ENCODE data around the gene CARNS1. TPM values are rescaled to one million over a fixed set of nuclear protein-coding genes. Genes with fewer than 3 reads are reported as not detected.

The CARNS1 gene
- total and polyA plus RNA-seq, 7 donors = 2.1 to 27.5 (median 7.0) TPM

GRCh38 chr11:67429038-67429668, 13.7 kb downstream of the CARNS1 start:
- Histone ChIP-seq H3K27ac (peak overlapping the region; percentile 92), H3K9me3 (no peaks in the 10 kb centered on the region), H3K27me3 (ENCODE audit: insufficient read depth in 3 of 3, low read length in 2 of 3) (no peaks in the 10 kb centered on the region), H3K36me3 (ENCODE audit: insufficient read depth in 1 of 2, low read depth in 1 of 2) (peaks cover 1 to 47% of the 10 kb centered on the region in 2 donors), H3K4me1 (peaks cover 25% of the 10 kb centered on the region), H3K4me3 (peak overlapping the region; percentile 96)
- no peak for TF ChIP-seq CTCF (IDR thresholded peaks at IDR 0.05)
- no peak for DNase-seq
- intact Hi-C loops (cut with DNase I) = loop anchor here (5.0 kb wide), 1 partner anchor 38 kb away; the partner anchor contains the start of gene TMEM134 (in 2 of the 2)
- WGBS, 3 donors = 46 to 49% (median 48%) methylated on average over 12 of the region's 12 CpGs
- ATAC-seq = no peak

GRCh38 chr11:67429722-67430121, 14.2 kb downstream of the CARNS1 start:
- Histone ChIP-seq H3K9me3 (no peaks in the 10 kb centered on the region), H3K4me1 (peaks cover 25% of the 10 kb centered on the region), H3K27ac (peak overlapping the region; percentile 92), H3K36me3 (ENCODE audit: insufficient read depth in 1 of 2, low read depth in 1 of 2) (peaks cover 6 to 53% of the 10 kb centered on the region in 2 donors), H3K27me3 (ENCODE audit: insufficient read depth in 3 of 3, low read length in 2 of 3) (no peaks in the 10 kb centered on the region), H3K4me3 (peak overlapping the region; percentile 96)
- TF ChIP-seq CTCF (IDR thresholded peaks at IDR 0.05) = no peak
- no peak for ATAC-seq
- 62 to 75% (median 64%) methylated on average over 11 of the region's 11 CpGs for WGBS, 3 donors
- intact Hi-C loops (cut with DNase I) = loop anchor here (5.0 kb wide), 1 partner anchor 38 kb away; the partner anchor contains the start of gene TMEM134 (in 2 of the 2)
- no peak for DNase-seq

GRCh38 chr11:67431346-67432249, 16.1 kb downstream of the CARNS1 start:
- no peak for TF ChIP-seq CTCF (IDR thresholded peaks at IDR 0.05)
- intact Hi-C loops (cut with DNase I) = no loop called here
- Histone ChIP-seq H3K4me3 (no peak overlapping the region), H3K4me1 (peaks cover 25% of the 10 kb centered on the region), H3K27me3 (ENCODE audit: insufficient read depth in 3 of 3, low read length in 2 of 3) (no peaks in the 10 kb centered on the region), H3K36me3 (ENCODE audit: insufficient read depth in 1 of 2, low read depth in 1 of 2) (peaks cover 6 to 68% of the 10 kb centered on the region in 2 donors), H3K9me3 (no peaks in the 10 kb centered on the region), H3K27ac (no peak overlapping the region)
- ATAC-seq (no peak), DNase-seq (no peak)
- 88 to 92% (median 90%) methylated on average over 23 to 24 of the region's 24 CpGs for WGBS, 3 donors

- WGBS, 3 donors = 88 to 90% (median 88%) methylated on average over 22 of the region's 22 CpGs
- Histone ChIP-seq H3K4me3 (no peak overlapping the region), H3K9me3 (no peaks in the 10 kb centered on the region), H3K4me1 (peaks cover 20% of the 10 kb centered on the region), H3K36me3 (ENCODE audit: insufficient read depth in 1 of 2, low read depth in 1 of 2) (peaks cover 6 to 75% of the 10 kb centered on the region in 2 donors), H3K27me3 (ENCODE audit: insufficient read depth in 3 of 3, low read length in 2 of 3) (no peaks in the 10 kb centered on the region), H3K27ac (no peak overlapping the region)
- TF ChIP-seq CTCF (IDR thresholded peaks at IDR 0.05) = no peak
- no peak for ATAC-seq
- intact Hi-C loops (cut with DNase I) = no loop called here
- DNase-seq = no peak
Observed at GRCh38 chr11:67432655-67433349, 17.3 kb downstream of the CARNS1 start.
